TTC549 (cell line): ENCODE measurements around the gene ZNF275.
"Not testable (repeated sequence)": the region's sequence is repeated elsewhere in the genome, so short reads cannot be mapped to it uniquely, and the experiment has no call there.

Experiments used
- FAIRE-seq: peaks from 2 replicates; lab custom pipeline; 2012; peaks lifted over from hg19 to GRCh38; lab: Jason Lieb, UNC

Gene ZNF275

GRCh38 chrX:153361781-153362397 is 27.9 kb downstream of the ZNF275 start:
- FAIRE-seq: no peak

- no peak for FAIRE-seq
Observed at GRCh38 chrX:153365670-153366069, 31.7 kb downstream of the ZNF275 start.

DNA sequence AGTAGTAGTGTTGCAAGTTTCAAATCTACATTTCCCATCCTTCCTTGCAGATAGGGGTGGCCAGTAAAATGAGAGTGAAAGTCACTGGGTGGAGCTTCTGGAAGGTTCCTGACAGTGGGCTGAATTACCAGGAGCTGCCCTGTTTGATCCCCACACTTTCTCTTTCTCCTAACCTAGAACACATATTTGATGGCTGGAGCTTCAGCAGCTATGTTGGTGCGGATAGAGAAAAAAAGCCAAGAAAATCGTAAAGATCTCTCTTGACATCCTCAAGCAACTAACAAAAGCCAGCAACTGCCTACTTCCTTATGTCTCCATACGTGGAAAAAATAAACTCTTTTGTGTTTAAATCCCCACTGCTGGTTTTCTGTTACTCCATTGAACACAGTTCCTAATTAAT is 32.2 kb downstream of the ZNF275 start:
- no peak for FAIRE-seq

GRCh38 chrX:153366878-153367538 is 33.1 kb downstream of the ZNF275 start:
- no peak for FAIRE-seq

GRCh38 chrX:153370293-153371055 is 36.5 kb downstream of the ZNF275 start:
- FAIRE-seq: no peak

GRCh38 chrX:153371256-153371655 is 37.3 kb downstream of the ZNF275 start:
- no peak for FAIRE-seq

GRCh38 chrX:153372949-153373348 is 39.0 kb downstream of the ZNF275 start:
- FAIRE-seq: no peak

DNA sequence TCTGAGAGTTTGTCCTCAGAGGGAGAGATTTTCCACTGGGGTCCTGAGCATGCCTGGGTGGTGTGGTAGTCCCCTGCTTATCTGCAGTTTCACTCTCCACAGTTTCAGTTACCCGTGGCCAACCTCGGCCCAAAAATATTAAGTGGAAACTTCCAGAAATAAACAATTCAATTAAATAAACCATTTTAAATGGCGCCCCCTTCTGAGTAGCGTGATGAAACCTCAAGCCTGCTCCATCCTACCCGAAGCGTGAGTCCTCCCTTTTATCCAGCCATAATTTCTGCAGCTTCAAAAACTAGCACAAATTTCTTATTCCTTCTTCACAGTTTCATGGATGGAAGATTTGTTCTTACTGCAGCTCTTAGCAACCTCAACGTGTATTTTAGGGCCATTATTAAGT is 40.5 kb downstream of the ZNF275 start:
- no peak for FAIRE-seq

GRCh38 chrX:153375571-153375970 is 41.6 kb downstream of the ZNF275 start:
- no peak for FAIRE-seq

DNA sequence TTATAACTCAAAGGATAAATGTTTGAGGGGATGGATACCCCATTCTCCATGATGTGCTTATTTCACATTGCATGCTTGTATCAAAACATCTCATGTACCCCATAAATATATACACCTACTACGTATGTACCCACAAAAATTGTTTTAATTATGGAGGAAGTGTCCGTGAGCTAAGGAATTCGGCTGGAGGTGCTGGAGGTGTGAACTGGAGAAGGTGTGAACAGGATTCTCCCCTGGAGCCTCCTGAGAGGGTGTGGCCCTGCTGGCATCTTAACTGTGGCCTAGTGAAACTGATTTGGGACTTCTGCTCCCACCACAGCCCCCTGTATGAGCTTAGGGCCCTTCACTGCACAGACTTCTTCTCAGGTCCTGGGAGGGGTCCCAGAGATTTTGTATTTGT is 43.8 kb downstream of the ZNF275 start:
- FAIRE-seq: no peak

- FAIRE-seq: no peak
Observed at GRCh38 chrX:153378607-153379006, 44.7 kb downstream of the ZNF275 start.

DNA sequence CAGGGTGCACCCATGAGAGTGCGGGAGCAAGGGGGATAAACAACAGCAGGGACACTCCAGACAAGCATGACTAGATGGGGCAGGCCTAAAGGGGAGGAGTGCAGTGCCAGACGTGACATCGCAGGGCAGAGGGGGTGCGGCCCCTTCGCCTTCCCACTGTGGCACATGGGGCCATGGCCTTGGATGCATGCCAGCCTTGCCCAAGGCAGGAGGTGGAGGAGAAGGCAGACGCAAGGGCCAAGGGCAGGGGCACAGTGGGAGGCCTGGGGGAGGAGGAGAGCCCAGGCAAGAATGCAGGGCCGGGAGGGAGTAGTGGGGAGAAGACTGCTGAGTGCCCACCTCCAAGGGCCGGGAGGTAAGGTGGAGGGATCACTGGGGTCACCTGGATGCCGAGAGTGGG is 45.6 kb downstream of the ZNF275 start:
- no peak for FAIRE-seq

GRCh38 chrX:153379971-153380581 is 46.1 kb downstream of the ZNF275 start:
- FAIRE-seq: no peak

GRCh38 chrX:153380691-153381090 is 46.7 kb downstream of the ZNF275 start:
- no peak for FAIRE-seq

- no peak for FAIRE-seq
Observed at GRCh38 chrX:153381684-153382532, 48.0 kb downstream of the ZNF275 start.

DNA sequence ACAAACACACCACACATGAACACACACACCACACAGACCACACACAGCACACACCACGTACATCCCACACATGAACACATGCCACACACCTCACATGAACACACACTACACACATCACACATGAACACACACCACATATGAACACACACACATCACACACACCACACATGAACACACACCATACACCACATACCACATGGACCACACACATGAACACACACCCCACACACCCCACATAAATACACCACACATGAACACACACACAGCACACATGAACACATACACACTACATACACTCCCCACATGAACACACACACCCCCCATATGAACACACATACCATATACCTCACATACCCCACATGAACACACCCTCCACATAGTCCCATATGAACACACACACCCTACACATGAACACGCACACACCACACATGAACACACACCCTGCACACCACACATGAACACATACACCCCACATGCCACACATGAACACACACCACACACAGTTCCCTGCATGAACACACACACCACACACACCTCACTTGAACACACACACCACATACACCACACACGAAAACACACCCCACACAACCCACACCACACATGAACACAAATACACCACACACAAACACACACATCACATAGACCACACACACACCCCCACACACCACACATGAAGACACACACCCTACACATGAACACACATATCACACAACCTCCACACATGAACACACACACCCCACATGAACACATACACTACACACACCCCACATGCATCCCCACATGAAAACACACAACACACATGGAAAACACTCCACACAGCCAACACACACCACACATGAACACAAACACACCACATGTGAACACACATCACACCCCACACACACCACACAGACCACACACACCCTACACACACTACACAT is 48.9 kb downstream of the ZNF275 start:
- no peak for FAIRE-seq

GRCh38 chrX:153384390-153384789 is 50.4 kb downstream of the ZNF275 start:
- no peak for FAIRE-seq

DNA sequence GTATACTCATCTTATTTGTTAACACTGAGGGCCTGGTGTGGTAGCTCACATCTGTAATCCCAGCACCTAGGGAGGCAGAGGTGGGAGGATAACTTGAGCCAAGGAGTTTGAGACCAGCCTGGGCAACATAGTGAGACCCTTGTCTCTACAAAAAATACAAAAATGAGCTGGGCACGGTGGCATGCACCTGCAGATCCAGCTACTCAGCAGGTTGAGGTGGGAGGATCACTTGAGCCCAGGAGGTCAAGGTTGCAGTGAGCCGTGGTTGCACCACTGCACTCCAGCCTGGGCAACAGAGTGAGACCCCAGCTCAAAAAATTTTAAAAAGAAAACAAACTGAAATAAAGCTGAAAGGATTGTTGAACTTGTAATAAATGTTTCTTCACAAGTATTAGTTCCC is 51.0 kb downstream of the ZNF275 start:
- not testable (repeated sequence) for FAIRE-seq

GRCh38 chrX:153386097-153386496 is 52.1 kb downstream of the ZNF275 start:
- FAIRE-seq: no peak

DNA sequence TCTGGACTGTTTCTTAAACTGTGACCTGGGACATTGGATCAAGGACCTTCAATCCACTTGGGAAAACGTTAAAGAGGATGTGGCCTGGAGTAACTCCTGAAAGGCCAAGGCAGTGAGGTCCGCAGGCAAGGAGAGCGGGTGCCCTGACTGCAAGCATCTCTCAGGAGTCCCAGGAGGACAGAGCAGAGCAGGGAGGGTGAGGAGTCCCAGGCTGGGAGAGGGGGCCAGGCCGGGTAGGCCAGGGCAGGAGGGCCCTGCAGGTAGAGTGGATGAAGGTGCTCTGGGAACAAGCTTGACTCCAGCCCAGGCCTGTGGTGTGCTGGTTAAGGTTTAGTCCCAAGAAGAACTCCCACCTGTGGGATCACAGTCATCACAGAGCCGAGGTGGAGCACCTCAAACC is 53.4 kb downstream of the ZNF275 start:
- no peak for FAIRE-seq
